HL-60/S4 treated with phorbol 12-myristate 13-acetate at 8.2 ng/mL for 4 days and 3 days (cell line): ENCODE measurements around the gene PCDHB10.

ENCODE experiments used
- in situ Hi-C: fragments of 300-500 bp; cut with MboI; formaldehyde crosslinking; loops from 2 replicates; pipeline ENCODE4 v1.15.0; 2022; ENCODE audit warnings: low sequenced_read_pairs

The PCDHB10 gene

GRCh38 chr5:141236516-141237313 is 44.6 kb downstream of the PCDHB10 start:
- in situ Hi-C loops, result no loop called here

GRCh38 chr5:141241496-141241895 is 49.3 kb downstream of the PCDHB10 start:
- in situ Hi-C loops, result no loop called here
